Keratinocyte (primary cell): Measurements from ENCODE around the gene CDH16. TPM values are rescaled to one million over a fixed set of nuclear protein-coding genes. Genes with fewer than 3 reads are reported as not detected.

Experiments used
- DNase-seq: peaks from one replicate; pipeline ENCODE4 v3.0.0-alpha.2; 2011; ENCODE audit warnings: low read depth, missing footprints, low spot score
- FAIRE-seq: peaks from 2 replicates; lab custom pipeline; 2011; peaks lifted over from hg19 to GRCh38; lab: Jason Lieb, UNC
- H2AFZ ChIP-seq: 2 replicates; pipeline ENCODE4 v1.6.0; 2012; ENCODE audit warnings: low read length, control low read depth, inconsistent platforms; ENCODE audit not compliant: control insufficient read depth
- H3K27ac ChIP-seq: 2 replicates; pipeline ENCODE4 v1.5.1; 2011; ENCODE audit warnings: low read length; ENCODE audit not compliant: control insufficient read depth, insufficient read depth
- H3K27me3 ChIP-seq: 3 replicates; pipeline ENCODE4 v1.6.0; 2011; ENCODE audit warnings: low read length; ENCODE audit not compliant: control insufficient read depth, insufficient read depth; ENCODE audit errors: extremely low read depth
- H3K36me3 ChIP-seq, 2 experiments: 2 replicates in 1 of 2; 3 replicates in 1 of 2; pipeline ENCODE4 v1.5.1; 2011; ENCODE audit warnings: low read length in 2 of 2, mild to moderate bottlenecking in 1 of 2; ENCODE audit not compliant: control insufficient read depth in 2 of 2, insufficient read depth in 2 of 2; ENCODE audit errors: extremely low read depth in 1 of 2
- H3K4me1 ChIP-seq: 3 replicates; pipeline ENCODE4 v1.5.1; 2011; ENCODE audit warnings: low read length; ENCODE audit not compliant: control insufficient read depth, insufficient read depth; ENCODE audit errors: extremely low read depth
- H3K4me2 ChIP-seq: 3 replicates; pipeline ENCODE4 v1.6.0; 2011; ENCODE audit warnings: low read depth, low read length; ENCODE audit not compliant: control insufficient read depth, insufficient read depth; ENCODE audit errors: extremely low read depth
- H3K4me3 ChIP-seq, 3 experiments: fragments of 200-600 bp in 1 of 3; sonication (generic) in 1 of 3; 2 replicates in 2 of 3; 3 replicates in 1 of 3; pipeline ENCODE4 v1.5.1; 2011 to 2016; ENCODE audit warnings: low read length in 3 of 3, mild to moderate bottlenecking in 3 of 3, control low read depth in 2 of 3, inconsistent platforms in 1 of 3, low read depth in 1 of 3, mixed read lengths in 1 of 3, mixed run types in 1 of 3, moderate library complexity in 1 of 3; ENCODE audit not compliant: control insufficient read depth in 2 of 3, insufficient read depth in 2 of 3; ENCODE audit errors: extremely low read depth in 1 of 3
- H3K79me2 ChIP-seq: 2 replicates; pipeline ENCODE4 v1.6.0; 2012; ENCODE audit warnings: low read length; ENCODE audit not compliant: control insufficient read depth, insufficient read depth
- H3K9ac ChIP-seq: 3 replicates; pipeline ENCODE4 v1.6.0; 2011; ENCODE audit warnings: low read length; ENCODE audit not compliant: control insufficient read depth, insufficient read depth; ENCODE audit errors: extremely low read depth
- H3K9me1 ChIP-seq: 3 replicates; pipeline ENCODE4 v1.6.0; 2011; ENCODE audit warnings: low read length; ENCODE audit not compliant: control insufficient read depth, insufficient read depth; ENCODE audit errors: extremely low read depth
- H3K9me3 ChIP-seq: 2 replicates; pipeline ENCODE4 v1.5.1; 2012; ENCODE audit warnings: low read depth, low read length; ENCODE audit not compliant: control insufficient read depth
- H4K20me1 ChIP-seq: 3 replicates; pipeline ENCODE4 v1.6.0; 2011; ENCODE audit warnings: low read length; ENCODE audit not compliant: control insufficient read depth, insufficient read depth; ENCODE audit errors: extremely low read depth
- CTCF ChIP-seq, 3 experiments: IDR thresholded peaks in 1 of 3; conservative IDR thresholded peaks in 1 of 3; optimal IDR thresholded peaks in 1 of 3; 2 replicates in 2 of 3; 3 replicates in 1 of 3; pipeline versions ENCODE3 to v1.5.1; 2011; ENCODE audit warnings: low read length in 3 of 3, mild to moderate bottlenecking in 3 of 3, moderate library complexity in 2 of 3, control low read depth in 1 of 3, inconsistent platforms in 1 of 3; ENCODE audit not compliant: insufficient read depth in 2 of 3; ENCODE audit errors: extremely low read depth in 1 of 3
- EZH2 ChIP-seq: IDR thresholded peaks from one replicate; pipeline ENCODE4 v1.6.1; 2012; ENCODE audit warnings: inconsistent platforms, mild to moderate bottlenecking, low read length, moderate library complexity
- dilution Hi-C: fragments of 300-500 bp; cut with MboI; formaldehyde crosslinking; loops from one replicate; pipeline ENCODE4 v1.7.0; 2020; ENCODE audit warnings: low sequenced_read_pairs; ENCODE audit not compliant: extremely low pct_ligation_motif_present
- polyA plus RNA-seq, 5 experiments: library from polyadenylated mRNA; depleted of rRNA in 3 of 5; stranded (reverse) in 3 of 5; stranded (forward) in 1 of 5; unstranded in 1 of 5; fragments of >200 nt; gene quantifications; 1 replicate in 1 of 5; 2 replicates in 3 of 5; 3 replicates in 1 of 5; pipeline versions ENCODE4 v1.2.1 to v1.2.3, GENCODE V29; 2011 to 2012; ENCODE audit warnings: missing spikeins in 2 of 5, low read depth in 1 of 5, low replicate concordance in 1 of 5

CDH16 gene
- polyA plus RNA-seq, 1 donor (not counting 4 experiments of a cell fraction or from before 2014, with no cell fraction given), result 0.45 TPM

GRCh38 chr16:66899310-66899944 is 19.3 kb downstream of the CDH16 start:
- Histone ChIP-seq H3K4me1 (peaks cover 25% of the 10 kb centered on the region), H3K9me3 (no peaks in the 10 kb centered on the region), H3K9me1 (no peaks in the 10 kb centered on the region), H3K4me3 (no peak overlapping the region), H2AFZ (no peak overlapping the region), H3K79me2 (no peaks in the 10 kb centered on the region), H3K9ac (no peak overlapping the region), H4K20me1 (no peaks in the 10 kb centered on the region), H3K27ac (no peak overlapping the region), H3K4me2 (no peak overlapping the region), H3K27me3 (no peaks in the 10 kb centered on the region), H3K36me3 (no peaks in the 10 kb centered on the region)
- dilution Hi-C loops, result no loop called here
- TF ChIP-seq CTCF (optimal IDR thresholded peaks at IDR 0.05 in 1 of 3, IDR thresholded peaks at IDR 0.05 in 1 of 3, conservative IDR thresholded peaks at IDR 0.05 in 1 of 3; ENCODE audit: extremely low read depth in 1 of 3, insufficient read depth in 2 of 3, low read length in 3 of 3) (no peak), EZH2 (no peak)
- FAIRE-seq (no peak), DNase-seq (no peak)

DNA sequence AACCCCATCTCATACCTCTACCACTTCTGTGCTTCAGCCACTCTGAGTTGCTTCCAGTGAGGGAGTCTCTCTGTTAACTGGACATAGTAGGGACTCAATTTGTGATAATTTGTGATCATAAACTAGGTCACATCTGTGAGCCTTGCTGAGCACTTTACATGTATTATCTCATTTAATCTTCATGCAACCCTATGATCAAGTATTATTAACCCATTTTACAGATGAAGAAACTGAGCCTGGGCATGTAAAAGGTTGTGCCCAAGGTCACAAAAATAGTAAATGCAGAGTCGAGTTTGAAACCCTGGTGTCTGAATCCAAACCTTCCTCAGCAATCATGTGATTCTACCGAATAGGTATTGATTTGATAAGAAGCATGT is 19.8 kb downstream of the CDH16 start:
- no peaks in the 10 kb centered on the region for H3K27me3 ChIP-seq
- no peak overlapping the region for H3K4me2 ChIP-seq
- dilution Hi-C loops, result no loop called here
- H2AFZ ChIP-seq, result no peak overlapping the region
- H4K20me1 ChIP-seq, result no peaks in the 10 kb centered on the region
- no peak for FAIRE-seq
- no peak for DNase-seq
- no peak overlapping the region for H3K27ac ChIP-seq
- peaks cover 25% of the 10 kb centered on the region for H3K4me1 ChIP-seq
- no peaks in the 10 kb centered on the region for H3K9me3 ChIP-seq
- no peak overlapping the region for H3K4me3 ChIP-seq
- TF ChIP-seq CTCF (optimal IDR thresholded peaks at IDR 0.05 in 1 of 3, IDR thresholded peaks at IDR 0.05 in 1 of 3, conservative IDR thresholded peaks at IDR 0.05 in 1 of 3; ENCODE audit: extremely low read depth in 1 of 3, insufficient read depth in 2 of 3, low read length in 3 of 3), result no peak
- TF ChIP-seq EZH2, result no peak
- peaks cover 0 to 1% of the 10 kb centered on the region in 2 experiments for H3K36me3 ChIP-seq
- no peaks in the 10 kb centered on the region for H3K9me1 ChIP-seq
- no peaks in the 10 kb centered on the region for H3K79me2 ChIP-seq
- no peak overlapping the region for H3K9ac ChIP-seq
